ENCODE measurements around the gene CCDC50. TPM values are rescaled to one million over a fixed set of nuclear protein-coding genes. Genes with fewer than 3 reads are reported as not detected.

The CCDC50 gene
- total RNA-seq, 1 donor from 2014 or later: 57.7 TPM

GRCh38 chr3:191339316-191339917, 10.2 kb downstream of the CCDC50 start:
- no peaks in the 10 kb centered on the region for H3K27me3 ChIP-seq (ENCODE audit: control insufficient read depth, insufficient read depth, low read length)
- no peak for FAIRE-seq
- H3K36me3 ChIP-seq (ENCODE audit: control insufficient read depth, insufficient read depth, low read length): no peaks in the 10 kb centered on the region
- TF ChIP-seq CTCF (IDR thresholded peaks at IDR 0.05; ENCODE audit: insufficient read depth, low read length, severe bottlenecking): no peak
- H3K4me3 ChIP-seq (ENCODE audit: low read depth, low read length): no peak overlapping the region
- DNase-seq (ENCODE audit: low read depth): no peak

GRCh38 chr3:191340351-191340750, 11.2 kb downstream of the CCDC50 start:
- no peak overlapping the region for H3K4me3 ChIP-seq (ENCODE audit: low read depth, low read length)
- no peaks in the 10 kb centered on the region for H3K27me3 ChIP-seq (ENCODE audit: control insufficient read depth, insufficient read depth, low read length)
- DNase-seq (ENCODE audit: low read depth): no peak
- TF ChIP-seq CTCF (IDR thresholded peaks at IDR 0.05; ENCODE audit: insufficient read depth, low read length, severe bottlenecking): no peak
- no peak for FAIRE-seq
- H3K36me3 ChIP-seq (ENCODE audit: control insufficient read depth, insufficient read depth, low read length): no peaks in the 10 kb centered on the region

GRCh38 chr3:191340966-191341365, 11.8 kb downstream of the CCDC50 start:
- no peak for TF ChIP-seq CTCF (IDR thresholded peaks at IDR 0.05; ENCODE audit: insufficient read depth, low read length, severe bottlenecking)
- no peak overlapping the region for H3K4me3 ChIP-seq (ENCODE audit: low read depth, low read length)
- no peaks in the 10 kb centered on the region for H3K36me3 ChIP-seq (ENCODE audit: control insufficient read depth, insufficient read depth, low read length)
- H3K27me3 ChIP-seq (ENCODE audit: control insufficient read depth, insufficient read depth, low read length): no peaks in the 10 kb centered on the region
- FAIRE-seq: no peak
- no peak for DNase-seq (ENCODE audit: low read depth)

GRCh38 chr3:191342006-191342405, 12.8 kb downstream of the CCDC50 start:
- DNase-seq (ENCODE audit: low read depth): no peak
- no peak for TF ChIP-seq CTCF (IDR thresholded peaks at IDR 0.05; ENCODE audit: insufficient read depth, low read length, severe bottlenecking)
- no peak overlapping the region for H3K4me3 ChIP-seq (ENCODE audit: low read depth, low read length)
- H3K27me3 ChIP-seq (ENCODE audit: control insufficient read depth, insufficient read depth, low read length): no peaks in the 10 kb centered on the region
- FAIRE-seq: no peak
- H3K36me3 ChIP-seq (ENCODE audit: control insufficient read depth, insufficient read depth, low read length): no peaks in the 10 kb centered on the region

GRCh38 chr3:191342411-191342810, 13.2 kb downstream of the CCDC50 start:
- FAIRE-seq: no peak

More at GRCh38 chr3:191342411-191342810, 13.2 kb downstream of the CCDC50 start:
- DNase-seq (ENCODE audit: low read depth): no peak
- Histone ChIP-seq H3K27me3 (ENCODE audit: control insufficient read depth, insufficient read depth, low read length) (no peaks in the 10 kb centered on the region), H3K4me3 (ENCODE audit: low read depth, low read length) (no peak overlapping the region), H3K36me3 (ENCODE audit: control insufficient read depth, insufficient read depth, low read length) (no peaks in the 10 kb centered on the region)
- TF ChIP-seq CTCF (IDR thresholded peaks at IDR 0.05; ENCODE audit: insufficient read depth, low read length, severe bottlenecking): no peak

All from bronchial epithelial cell (primary cell).